Kidney capillary endothelial cell (primary cell): Measurements from ENCODE around the gene RHOBTB3.

Experiments used
- DNase-seq: peaks from one replicate; pipeline ENCODE4 v3.0.0-alpha.2; 2018; ENCODE audit warnings: low spot score

Gene RHOBTB3

GRCh38 chr5:95841914-95842812, 111.0 kb downstream of the RHOBTB3 start:
- no peak for DNase-seq

GRCh38 chr5:95842854-95843544, 111.9 kb downstream of the RHOBTB3 start:
- peak; percentile 58 for DNase-seq

DNA sequence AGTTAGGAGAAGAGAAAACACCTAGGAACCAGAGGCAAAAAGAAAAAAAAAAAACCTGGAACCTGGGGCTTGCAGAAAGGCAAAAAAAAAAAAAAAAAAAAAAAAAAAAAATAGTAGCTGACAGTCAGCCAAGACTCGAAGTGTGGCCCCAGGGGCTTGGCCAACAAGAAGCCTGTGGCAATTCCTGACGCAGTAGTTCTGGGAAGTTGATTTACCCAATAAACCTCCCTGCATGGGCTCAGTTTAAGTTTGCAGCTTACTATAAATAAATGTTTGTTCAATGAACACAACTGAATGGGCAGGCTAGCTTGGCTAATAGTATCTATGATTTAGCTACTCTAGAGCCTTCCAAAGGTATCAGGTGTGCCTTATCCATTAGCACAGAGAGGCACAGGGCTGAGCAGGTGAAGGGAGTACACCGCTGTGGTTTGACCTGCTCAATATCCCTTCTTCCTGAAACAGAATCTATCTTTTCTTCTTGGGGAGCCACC, 112.6 kb downstream of the RHOBTB3 start:
- no peak for DNase-seq

DNA sequence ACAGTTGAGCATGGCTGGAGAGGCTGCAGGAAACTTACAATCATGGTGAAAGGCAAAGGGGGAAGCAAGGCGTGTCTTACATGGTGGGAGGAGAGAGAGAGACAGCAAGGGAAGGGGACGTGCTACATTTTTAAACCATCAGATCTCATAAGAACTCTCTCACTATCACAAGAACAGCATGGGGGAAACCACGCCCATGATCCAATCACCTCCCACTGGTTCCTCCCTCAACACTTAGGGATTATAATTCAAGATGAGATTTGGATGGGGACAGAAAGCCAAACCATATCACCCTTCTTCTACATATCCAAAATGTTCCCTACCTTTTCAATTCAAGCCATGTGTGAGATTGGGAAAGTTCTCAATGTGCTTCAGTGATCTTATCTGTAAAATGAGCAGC, 114.3 kb downstream of the RHOBTB3 start:
- no peak for DNase-seq
